ENCODE data around the gene GRAP2.

Gene GRAP2

GRCh38 chr22:39904862-39905261 is 4.0 kb downstream of the GRAP2 start:
- Histone ChIP-seq H3K36me3 (no peaks in the 10 kb centered on the region), H3K27me3 (peaks cover 48% of the 10 kb centered on the region), H3K9me3 (no peaks in the 10 kb centered on the region), H3K4me3 (ENCODE audit: low read depth, low read length) (no peak overlapping the region), H3K4me1 (no peaks in the 10 kb centered on the region)
- no peak for TF ChIP-seq CTCF (IDR thresholded peaks at IDR 0.05; ENCODE audit: low read depth, low read length)
- DNase-seq: no peak

GRCh38 chr22:39905687-39906086 is 4.8 kb downstream of the GRAP2 start:
- H3K9me3 ChIP-seq: no peaks in the 10 kb centered on the region
- no peaks in the 10 kb centered on the region for H3K36me3 ChIP-seq
- H3K4me3 ChIP-seq (ENCODE audit: low read depth, low read length): no peak overlapping the region
- peaks cover 48% of the 10 kb centered on the region for H3K27me3 ChIP-seq
- no peak for TF ChIP-seq CTCF (IDR thresholded peaks at IDR 0.05; ENCODE audit: low read depth, low read length)
- no peak for DNase-seq
- no peaks in the 10 kb centered on the region for H3K4me1 ChIP-seq

- no peaks in the 10 kb centered on the region for H3K4me1 ChIP-seq
- no peaks in the 10 kb centered on the region for H3K36me3 ChIP-seq
- H3K4me3 ChIP-seq (ENCODE audit: low read depth, low read length): no peak overlapping the region
- H3K9me3 ChIP-seq: no peaks in the 10 kb centered on the region
- peaks cover 47% of the 10 kb centered on the region for H3K27me3 ChIP-seq
- DNase-seq: no peak
- TF ChIP-seq CTCF (IDR thresholded peaks at IDR 0.05; ENCODE audit: low read depth, low read length): no peak
Observed at GRCh38 chr22:39906207-39906606, 5.3 kb downstream of the GRAP2 start.

- H3K36me3 ChIP-seq: no peaks in the 10 kb centered on the region
- H3K4me3 ChIP-seq (ENCODE audit: low read depth, low read length): no peak overlapping the region
- H3K27me3 ChIP-seq: peaks cover 38% of the 10 kb centered on the region
- TF ChIP-seq CTCF (IDR thresholded peaks at IDR 0.05; ENCODE audit: low read depth, low read length): no peak
- no peaks in the 10 kb centered on the region for H3K9me3 ChIP-seq
- DNase-seq: no peak
- no peaks in the 10 kb centered on the region for H3K4me1 ChIP-seq
Observed at GRCh38 chr22:39907047-39907446, 6.2 kb downstream of the GRAP2 start.

GRCh38 chr22:39907605-39908097 is 6.8 kb downstream of the GRAP2 start:
- peaks cover 34% of the 10 kb centered on the region for H3K27me3 ChIP-seq
- H3K4me3 ChIP-seq (ENCODE audit: low read depth, low read length): no peak overlapping the region
- no peaks in the 10 kb centered on the region for H3K36me3 ChIP-seq
- no peak for TF ChIP-seq CTCF (IDR thresholded peaks at IDR 0.05; ENCODE audit: low read depth, low read length)
- no peaks in the 10 kb centered on the region for H3K9me3 ChIP-seq
- DNase-seq: no peak
- H3K4me1 ChIP-seq: no peaks in the 10 kb centered on the region

- DNase-seq: no peak
- peaks cover 29% of the 10 kb centered on the region for H3K27me3 ChIP-seq
- H3K9me3 ChIP-seq: no peaks in the 10 kb centered on the region
- TF ChIP-seq CTCF (IDR thresholded peaks at IDR 0.05; ENCODE audit: low read depth, low read length): no peak
- no peaks in the 10 kb centered on the region for H3K36me3 ChIP-seq
- no peaks in the 10 kb centered on the region for H3K4me1 ChIP-seq
- no peak overlapping the region for H3K4me3 ChIP-seq (ENCODE audit: low read depth, low read length)
Observed at GRCh38 chr22:39908136-39908535, 7.3 kb downstream of the GRAP2 start.
